Stimulated activated CD8-positive, alpha-beta memory T cell treated with anti-CD3 and anti-CD28 coated beads, Interleukin-12 subunit alpha, Interleukin-12 subunit beta, amount 100 ng/mL, for 1 hour (primary cell): ENCODE data around the gene GALNT11.
A peak's percentile ranks its signal among the peaks of the same experiment; 100 is the strongest.
"Not testable (repeated sequence)": the region's sequence is repeated elsewhere in the genome, so short reads cannot be mapped to it uniquely, and the experiment has no call there.

Source experiments
- DNase-seq: peaks from one replicate; pipeline ENCODE4 v3.0.0-alpha.2; 2020; ENCODE audit warnings: low read depth

Gene GALNT11

DNA sequence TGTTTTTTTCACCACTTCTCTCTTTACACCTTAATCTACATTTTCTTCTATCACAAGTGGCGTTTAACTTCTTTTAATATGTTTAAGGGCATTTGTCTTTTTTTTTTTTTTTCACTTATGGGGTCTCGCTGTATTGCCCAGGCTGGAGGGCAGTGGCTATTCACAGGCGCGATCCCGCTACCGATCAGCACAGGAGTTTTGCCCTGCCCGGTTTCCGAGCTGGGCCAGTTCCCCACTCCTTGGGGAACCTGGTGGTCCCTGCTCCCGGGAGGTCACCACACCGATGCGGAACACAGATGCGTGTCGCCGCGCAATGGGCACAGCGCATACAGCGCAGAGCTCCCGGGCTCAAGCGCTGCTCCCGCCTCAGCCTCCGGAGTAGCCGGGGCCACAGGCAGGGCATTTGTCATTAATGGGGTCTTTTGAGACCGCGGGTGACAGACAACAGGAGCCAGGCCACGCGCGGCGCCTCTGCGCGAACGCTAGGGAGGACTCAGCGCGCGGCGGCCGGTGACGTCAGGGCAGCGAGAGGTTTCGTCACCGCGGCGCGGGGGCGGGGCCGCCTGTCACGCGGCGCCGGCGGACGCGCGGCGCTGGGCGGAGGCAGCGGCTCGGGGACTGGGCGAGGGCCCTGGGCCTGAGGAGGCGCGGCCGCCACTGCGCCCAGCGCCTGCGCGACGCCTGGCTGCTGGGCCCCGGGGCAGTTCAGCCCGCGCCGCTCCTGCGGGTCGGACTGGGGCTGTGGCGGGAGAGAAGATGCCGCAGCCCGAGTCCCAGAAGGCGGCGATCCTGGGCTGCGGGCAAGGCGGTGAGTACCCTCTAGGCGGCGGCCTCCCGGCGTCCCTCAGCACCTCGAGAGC is at the start of gene GALNT11:
TSS of gene GALNT11 (plus strand) at position 598 of the 860 bp plus-strand sequence. CDS start 68,554 bp downstream, outside the sequence.
- DNase-seq: peak; percentile 78

DNA sequence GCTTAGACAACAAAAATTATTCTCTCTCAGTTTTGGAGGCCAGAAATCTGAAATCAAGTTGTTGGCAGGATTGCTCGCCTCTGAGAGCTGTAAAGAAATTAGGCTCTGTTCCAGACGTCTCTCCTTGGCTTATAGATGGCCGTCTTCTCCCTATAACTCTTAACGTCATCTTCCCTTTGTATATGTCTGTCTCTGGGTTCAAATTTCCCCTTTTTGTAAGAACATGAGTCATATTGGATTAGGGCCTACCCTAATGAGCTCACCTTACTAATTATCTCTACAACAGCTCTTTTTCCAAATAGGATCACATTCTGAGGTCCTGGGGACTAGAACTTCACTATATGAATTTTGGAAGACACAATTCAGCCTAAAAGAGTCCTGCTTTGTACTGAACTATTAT is 46.9 kb upstream of the GALNT11 start:
- DNase-seq: no peak

DNA sequence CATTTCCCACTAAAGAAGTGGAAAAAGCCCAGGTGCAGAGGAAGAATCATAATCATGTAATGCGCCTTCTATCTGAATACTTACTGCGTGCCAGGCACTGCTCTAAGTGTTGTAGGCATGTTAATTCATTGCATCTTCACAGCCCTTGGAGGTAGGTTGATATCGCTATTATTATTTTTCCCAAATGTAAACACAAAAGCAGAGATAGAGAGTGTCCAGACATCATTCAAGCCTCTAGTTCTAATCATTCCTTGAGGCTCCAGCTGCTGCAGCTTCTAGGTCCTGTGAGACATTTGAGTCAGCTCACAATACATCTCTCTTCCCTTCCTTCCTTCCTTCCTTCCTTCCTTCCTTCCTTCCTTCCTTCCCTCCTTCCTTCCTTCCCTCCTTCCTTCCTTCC is 44.3 kb upstream of the GALNT11 start:
- DNase-seq: no peak

DNA sequence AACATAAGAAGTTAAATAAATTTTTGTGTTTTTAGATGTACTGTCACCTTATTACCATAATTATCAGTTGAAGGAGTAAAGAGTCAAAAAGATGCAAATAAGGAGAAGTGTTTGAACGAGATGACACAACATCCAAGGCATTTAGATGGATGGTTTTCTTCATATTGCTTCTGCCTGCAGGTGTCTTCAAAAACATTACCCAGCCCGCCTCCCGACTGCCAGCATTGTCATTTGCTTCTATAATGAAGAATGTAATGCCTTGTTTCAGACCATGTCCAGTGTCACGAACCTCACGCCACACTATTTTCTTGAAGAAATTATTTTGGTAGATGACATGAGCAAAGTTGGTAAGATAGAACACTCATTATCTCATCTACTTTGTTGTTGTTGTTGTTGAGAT is 42.7 kb upstream of the GALNT11 start:
- no peak for DNase-seq

DNA sequence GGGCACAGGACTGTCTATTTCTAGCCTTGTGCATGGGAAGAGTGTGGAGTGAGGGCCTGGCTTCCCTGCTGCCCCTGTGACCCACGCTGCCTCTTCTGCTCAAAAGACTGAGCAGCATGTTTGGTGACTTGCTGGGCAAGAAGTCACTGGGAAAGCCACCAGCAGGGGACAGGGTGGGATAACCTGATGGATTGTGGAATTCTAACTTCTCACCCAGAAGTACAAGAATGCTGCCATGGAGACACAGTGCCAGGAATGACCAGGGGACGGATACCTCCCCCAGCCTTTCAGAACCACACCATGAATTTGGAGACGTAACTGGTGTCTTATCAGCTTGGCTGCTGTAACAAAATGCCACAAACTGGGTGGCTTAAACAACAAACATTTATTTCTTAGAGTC is 40.9 kb upstream of the GALNT11 start:
- no peak for DNase-seq

DNA sequence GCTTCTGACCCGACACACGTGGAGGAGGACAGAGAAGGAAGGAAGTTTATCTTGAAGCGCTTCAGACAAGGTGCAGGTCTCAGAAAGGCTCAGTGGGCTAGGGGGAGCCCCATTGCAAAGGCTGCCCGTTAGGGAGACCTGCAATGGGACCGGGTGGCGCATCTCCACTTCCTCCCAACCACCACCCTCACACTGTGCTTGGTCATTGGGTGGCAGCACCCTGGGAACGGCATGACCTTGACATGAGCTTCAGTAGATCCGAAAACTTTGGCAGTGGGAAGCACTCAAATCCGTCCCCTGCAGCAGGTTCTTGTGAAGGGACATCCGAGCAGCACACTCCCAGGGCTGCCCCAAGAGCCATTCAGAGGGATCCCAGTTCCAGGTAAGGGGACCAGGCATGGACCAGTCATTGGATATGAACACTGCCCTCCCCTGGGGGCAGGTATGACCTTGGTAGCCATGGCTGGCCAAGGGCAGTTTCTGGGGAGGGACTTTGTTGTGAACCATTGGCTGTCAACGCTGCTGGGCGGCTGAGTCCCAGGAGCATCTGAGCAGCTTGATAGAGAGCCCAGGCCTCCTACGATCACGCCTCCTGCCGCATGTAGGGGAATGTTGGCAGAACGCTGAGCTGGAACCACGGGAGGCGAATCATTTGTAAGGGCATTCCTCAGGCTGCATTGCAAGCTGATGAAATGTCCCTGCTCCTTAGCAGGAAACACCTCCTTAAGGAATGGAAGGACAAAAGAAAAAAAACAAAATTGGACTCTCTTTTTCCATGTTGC is 37.5 kb upstream of the GALNT11 start:
- no peak for DNase-seq

DNA sequence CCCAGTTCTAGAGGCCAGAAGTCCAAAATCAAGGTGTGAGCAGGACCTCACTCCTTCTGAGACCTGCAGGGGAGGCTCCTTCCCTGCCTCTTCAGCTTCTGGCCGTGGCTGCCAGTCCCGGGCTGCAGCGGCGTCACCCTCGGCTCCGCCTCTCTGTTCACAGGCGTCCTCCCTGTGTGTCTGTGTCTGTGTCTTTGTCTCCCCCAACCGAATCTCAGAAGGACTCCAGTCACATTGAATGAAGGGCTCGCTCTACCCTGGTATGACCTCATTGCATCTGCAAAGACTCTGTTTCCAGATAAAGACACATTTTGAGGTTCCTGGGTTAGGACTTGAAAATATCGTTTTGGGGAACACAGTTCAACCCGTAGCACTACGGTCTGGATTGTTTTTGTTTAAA is 33.1 kb upstream of the GALNT11 start:
- peak; percentile 15 for DNase-seq

DNA sequence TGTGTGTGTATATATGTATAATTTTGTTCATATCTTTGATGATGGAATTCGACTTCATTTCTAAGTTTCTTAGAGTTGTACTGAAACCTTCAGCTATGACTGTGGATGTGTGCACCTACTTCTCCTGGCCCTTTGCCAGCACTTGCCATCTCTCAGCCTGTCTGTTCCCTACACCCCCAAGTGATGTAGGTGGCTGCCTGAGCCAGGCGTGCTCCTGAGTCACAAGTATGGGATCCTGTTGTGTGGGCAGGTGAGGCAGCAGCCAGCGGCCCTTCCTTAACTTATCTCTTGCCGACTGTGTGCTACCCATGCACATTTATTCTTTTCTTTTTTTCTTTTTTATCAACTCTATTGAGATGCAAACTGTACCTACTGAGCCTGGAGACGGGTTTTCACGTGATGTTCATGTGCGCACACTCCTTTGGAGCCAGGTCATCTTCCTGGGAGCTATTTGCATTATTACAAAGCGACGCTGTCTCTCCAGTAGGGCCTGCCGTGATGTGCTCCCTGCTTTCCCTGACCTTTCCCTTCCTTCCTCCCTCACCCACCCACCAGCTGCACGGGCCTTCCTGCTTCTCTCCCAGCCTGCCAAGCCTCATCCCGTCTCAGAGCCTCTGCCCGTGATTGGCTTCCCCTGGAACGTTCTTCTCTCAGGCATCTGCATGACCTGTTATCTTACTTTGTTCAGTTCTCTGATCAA is 31.3 kb upstream of the GALNT11 start:
- DNase-seq: no peak

DNA sequence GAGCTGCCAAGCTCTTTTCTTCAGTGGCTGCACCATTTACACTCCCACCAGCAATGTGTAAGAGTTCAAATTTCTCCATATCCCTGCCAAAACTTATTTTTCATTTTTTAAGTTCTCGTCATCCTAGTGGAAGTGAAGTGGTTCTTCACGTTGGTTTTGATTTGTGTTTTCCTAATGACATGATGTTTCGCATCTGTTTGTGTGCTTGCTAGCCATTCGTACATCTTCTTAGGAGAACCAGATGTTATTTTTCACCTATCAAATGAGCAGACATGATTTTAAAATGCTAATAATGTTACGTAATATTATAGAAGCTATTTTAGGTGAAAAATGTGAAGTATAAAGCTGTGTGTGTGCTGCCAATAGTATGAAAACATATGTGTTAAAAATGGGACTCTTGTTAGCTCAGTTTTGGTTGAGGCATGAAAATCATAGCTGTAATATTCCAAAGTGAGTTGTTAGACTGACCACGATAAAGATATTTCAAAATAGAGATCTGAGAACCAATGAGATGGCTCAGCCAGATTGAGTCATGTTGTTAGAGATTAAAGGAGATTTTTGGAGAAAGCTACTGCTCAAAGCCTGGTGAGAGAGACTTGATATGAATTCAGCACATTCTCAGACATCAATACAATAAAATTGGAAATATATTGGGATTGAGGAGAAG is 25.9 kb upstream of the GALNT11 start:
- DNase-seq: no peak

DNA sequence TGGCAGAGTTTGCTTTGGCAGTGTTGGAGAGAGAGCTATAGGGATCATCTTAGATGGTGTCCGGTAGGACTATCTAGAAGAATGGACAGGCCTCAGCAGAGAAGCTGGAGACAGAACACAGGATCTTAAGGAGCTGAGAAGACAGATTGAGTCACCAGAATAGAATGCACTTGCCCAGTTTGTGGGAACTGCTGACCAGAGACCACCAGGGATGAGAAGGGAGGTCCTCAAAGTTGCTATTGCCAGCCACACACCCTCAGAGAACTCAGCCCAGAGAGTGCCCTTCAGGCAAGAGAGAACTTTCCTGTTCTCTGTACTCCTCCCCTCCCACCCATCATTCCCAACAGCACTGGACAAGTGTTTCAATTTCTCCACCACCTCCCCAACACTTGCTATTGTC is 25.3 kb upstream of the GALNT11 start:
- DNase-seq: no peak

DNA sequence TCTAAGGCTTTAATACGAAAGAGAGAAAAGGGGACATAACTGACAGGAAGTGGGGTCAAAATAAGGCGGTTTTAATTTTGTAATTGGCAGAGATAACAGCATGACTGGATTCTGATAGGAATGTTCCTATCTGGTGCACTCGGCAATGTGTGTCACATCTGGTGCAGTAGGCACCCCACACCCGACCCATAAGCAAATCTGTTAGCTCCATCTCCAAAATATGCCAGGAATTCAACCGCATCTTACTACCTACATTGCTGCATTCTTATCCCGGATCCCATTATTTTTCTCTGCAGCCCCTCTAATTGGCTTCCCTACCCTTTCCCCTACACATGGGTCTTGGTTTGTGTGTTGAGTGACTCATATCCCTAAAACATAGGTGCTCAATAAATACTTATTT is 19.1 kb upstream of the GALNT11 start:
- no peak for DNase-seq

DNA sequence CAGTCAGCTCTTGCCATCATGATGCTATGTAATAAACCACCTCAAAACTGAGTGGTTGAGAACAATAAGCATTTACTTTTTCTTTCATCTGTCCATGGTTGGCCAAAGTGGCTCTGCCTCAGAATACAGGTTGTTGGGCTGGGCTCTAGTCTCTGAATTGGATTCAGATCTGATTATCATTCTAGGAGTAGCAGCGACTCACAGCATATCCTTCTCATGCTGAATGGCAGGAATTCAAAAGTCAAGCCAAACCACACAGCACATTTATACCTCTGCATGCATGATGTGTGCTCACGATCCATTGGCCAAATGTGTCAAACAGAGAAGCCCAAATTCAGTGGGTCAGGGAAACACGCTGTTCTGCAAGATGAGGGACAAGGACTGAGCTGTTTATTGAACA is 13.6 kb upstream of the GALNT11 start:
- DNase-seq: no peak

DNA sequence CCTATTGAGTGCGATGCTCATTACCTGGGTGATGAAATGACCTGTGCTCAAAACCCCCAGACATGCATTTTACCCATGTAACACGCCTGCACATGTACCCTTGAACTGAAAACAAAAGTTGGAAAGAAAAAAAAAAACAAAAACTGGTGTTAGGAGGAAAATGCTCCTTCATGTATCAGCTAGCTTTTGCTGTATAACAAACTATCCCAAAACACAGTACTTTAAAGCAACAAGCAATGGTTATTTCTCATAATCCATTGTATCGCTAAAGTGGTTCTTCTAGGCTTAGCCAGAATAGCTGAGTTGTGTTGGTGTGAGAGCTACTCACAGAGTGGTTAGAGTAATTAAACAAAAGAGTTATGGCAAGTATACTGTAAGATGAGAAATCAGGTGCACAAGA is 12.2 kb upstream of the GALNT11 start:
- DNase-seq: no peak

DNA sequence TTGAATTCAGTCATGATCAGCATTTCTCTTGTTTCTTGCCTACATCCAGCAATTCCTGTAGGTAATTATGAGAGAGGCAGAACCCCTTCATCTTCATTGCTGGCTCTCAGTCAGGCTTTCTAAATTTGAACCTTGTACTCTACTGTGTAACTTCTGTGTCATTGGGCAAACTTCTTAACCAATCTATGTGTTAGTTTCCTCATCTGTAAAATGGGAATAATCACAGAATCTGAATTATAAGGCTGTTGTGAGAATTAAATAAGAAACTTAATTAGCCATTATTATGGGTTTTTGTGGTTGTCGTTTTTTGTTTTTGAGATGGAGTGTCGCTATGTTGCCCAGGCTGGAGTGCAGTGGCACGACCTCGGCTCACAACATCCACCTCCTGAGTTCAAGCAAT is 11.5 kb upstream of the GALNT11 start:
- no peak for DNase-seq

DNA sequence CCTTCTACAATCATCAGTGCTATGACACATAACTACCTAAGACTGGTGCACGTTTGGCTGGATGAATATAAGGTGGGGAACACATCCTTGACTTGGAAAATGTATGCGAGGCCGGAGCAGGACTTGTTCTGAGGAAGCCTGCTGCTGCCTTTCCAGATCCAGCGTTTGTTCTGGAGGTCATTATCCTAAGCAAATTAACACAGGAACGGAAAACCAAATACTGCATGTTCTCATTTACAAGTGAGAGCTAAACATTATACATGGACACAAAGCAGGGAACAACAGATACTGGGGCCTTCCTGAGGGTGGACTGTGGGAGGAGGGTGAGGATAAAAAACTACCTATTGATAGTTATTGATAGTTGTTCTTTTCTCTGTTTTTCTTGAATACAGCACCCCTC is 10.8 kb upstream of the GALNT11 start:
- DNase-seq: no peak

DNA sequence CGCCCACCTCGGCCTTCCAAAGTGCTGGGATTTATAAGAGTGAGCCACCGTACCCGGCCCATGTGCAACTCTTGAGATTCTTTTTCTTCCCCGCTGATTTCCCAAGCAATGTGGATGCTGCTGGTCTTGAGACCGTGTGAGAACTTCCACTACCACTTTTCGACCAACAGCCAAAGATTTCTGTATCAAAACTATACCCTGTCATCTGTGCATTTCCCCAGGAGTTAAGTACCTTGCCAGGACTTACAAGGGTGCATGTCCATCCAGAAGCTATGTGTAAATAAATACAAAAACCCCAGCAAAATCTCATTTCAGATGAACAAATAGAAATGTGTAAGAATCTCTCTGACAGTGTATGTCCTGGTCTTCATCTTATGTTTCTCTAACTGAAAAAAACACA is 9.9 kb upstream of the GALNT11 start:
- DNase-seq: no peak

DNA sequence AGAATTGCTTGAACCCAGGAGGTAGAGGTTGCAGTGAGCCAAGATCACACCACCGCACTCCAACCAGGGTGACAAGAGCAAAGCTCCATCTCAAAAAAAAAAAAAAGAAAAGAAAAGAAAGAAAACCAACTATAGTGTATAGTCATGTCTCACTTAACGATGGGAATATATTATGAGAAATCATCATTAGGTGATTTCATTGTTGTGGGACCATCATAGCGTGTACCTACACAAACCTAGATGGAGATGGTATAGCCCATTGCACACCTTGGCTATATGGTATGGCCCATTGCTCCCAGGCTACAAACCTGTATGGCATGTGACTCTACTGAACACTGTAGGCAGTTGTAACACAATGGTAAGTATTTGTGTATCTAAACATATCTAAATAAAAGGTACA is 8.5 kb upstream of the GALNT11 start:
- DNase-seq: no peak

DNA sequence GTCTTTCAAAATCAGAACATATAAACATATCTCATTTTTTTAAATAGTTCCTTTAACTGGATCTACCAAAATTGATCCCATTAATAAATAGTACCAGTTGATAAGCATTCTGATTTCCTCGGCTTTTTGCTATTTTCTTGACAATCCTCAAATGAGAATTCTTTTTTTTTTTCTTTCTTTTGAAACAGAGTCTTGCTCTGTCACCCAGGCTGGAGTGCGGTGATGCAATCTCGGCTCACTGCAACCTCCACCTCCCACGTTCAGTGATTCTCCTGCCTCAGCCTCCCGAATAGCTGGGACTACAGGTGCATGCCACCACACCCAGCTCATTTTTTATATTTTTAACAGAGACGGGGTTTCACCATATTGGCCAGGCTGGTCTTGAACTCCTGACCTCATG is 7.8 kb upstream of the GALNT11 start:
- DNase-seq: not testable (repeated sequence)

DNA sequence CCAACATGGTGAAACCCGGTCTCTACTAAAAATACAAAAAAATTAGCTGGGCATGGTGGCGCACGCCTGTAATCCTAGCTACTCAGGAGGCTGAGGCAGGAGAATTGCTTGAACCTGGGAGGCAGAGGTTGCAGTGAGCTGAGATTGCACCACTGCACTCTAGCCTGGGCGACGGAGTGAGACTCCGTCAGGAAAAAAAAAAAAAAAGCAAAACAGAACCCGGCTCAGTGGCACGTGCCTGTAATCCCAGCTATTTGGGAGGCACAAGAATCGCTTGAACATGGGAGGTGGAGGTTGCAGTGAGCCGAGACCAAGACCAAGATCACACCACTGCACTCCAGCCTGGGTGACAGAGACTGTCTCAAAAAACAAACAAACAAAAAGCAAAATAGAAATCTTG is 3.7 kb upstream of the GALNT11 start:
- DNase-seq: not testable (repeated sequence)

DNA sequence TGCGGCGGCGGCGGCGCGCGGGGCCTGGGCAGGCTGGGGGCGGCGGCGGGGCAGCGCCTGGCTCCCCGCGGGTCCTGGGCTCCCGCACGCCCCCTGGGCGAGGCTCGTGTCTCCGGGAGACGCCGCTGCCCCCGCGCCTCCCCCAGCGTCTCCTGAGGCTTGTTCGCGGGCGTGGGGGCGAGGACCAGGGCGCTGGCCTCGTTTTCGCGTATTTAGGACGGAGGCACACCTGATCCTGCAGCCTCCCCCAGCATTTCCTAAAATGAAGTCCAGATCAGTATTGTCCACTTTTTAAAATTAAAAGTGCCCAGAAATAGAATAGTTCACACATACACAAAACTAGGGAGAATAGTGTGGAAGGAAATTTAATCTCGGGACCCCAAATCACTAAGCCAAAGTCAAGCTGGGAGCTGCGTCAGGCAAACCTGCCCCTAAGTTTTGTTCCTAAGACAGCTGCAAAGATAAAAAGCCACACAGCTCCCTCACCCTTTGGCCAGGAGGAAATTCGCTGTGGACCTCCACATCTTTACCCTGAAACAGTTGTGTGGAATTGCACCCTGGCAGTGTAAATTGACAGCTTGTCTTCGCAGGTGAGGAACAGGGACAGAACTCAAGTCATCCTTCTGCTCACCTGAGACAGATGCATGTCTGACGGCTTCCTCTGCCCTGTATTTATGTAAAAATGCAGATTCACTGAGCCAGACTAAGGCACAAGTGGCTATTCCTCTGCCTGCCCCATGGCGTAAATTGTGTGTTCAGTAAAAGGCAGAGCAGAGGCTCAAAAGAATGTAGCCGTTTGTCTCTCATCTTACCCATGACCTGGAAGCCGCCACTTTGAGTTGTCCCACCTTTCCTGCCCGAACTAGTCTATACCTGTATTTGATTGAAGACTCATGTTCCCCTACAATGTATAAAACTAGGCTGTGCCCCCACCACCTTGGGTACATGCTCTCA is 740 bp downstream of the GALNT11 start:
- no peak for DNase-seq
